GM23338 (cell line): ENCODE results near the gene STAMBPL1. TPM values are rescaled to one million over a fixed set of nuclear protein-coding genes. Genes with fewer than 3 reads are reported as not detected.

Experiments used
- CREB1 ChIP-seq: fragments of 250-450 bp; sonication (Bioruptor Pico); IDR thresholded peaks from 2 replicates; pipeline ENCODE4 v1.5.0; 2020; ENCODE audit warnings: low read depth, mild to moderate bottlenecking, moderate library complexity
- EZH2phosphoT487 ChIP-seq: fragments of 200-600 bp; sonication (generic); IDR thresholded peaks from one replicate; pipeline ENCODE4 v1.8.1; 2018; ENCODE audit warnings: antibody characterized with exemption; ENCODE audit not compliant: unreplicated experiment
- JUNB ChIP-seq: IDR thresholded peaks from one replicate; pipeline ENCODE4 v1.6.1; 2016; ENCODE audit warnings: antibody characterized with exemption; ENCODE audit not compliant: unreplicated experiment
- NANOG ChIP-seq: IDR thresholded peaks from 2 replicates; pipeline ENCODE4 v1.6.1; 2016; ENCODE audit warnings: antibody characterized with exemption, borderline replicate concordance
- POLR2AphosphoS5 ChIP-seq: IDR thresholded peaks from 2 replicates; pipeline ENCODE4 v1.6.1; 2016; ENCODE audit warnings: antibody characterized with exemption, low read depth
- STAT1 ChIP-seq: IDR thresholded peaks from one replicate; pipeline ENCODE4 v1.6.1; 2016; ENCODE audit warnings: antibody characterized with exemption; ENCODE audit not compliant: unreplicated experiment
- ZNF114 ChIP-seq: fragments of 250-450 bp; sonication (Bioruptor Pico); IDR thresholded peaks from 2 replicates; pipeline ENCODE4 v1.5.0; 2020; ENCODE audit warnings: mild to moderate bottlenecking, moderate library complexity
- ZNF331 ChIP-seq: fragments of 250-450 bp; sonication (Bioruptor Pico); IDR thresholded peaks from 2 replicates; pipeline ENCODE4 v1.5.0; 2020; ENCODE audit warnings: low read depth, mild to moderate bottlenecking, moderate library complexity
- polyA plus RNA-seq: library from polyadenylated mRNA; unstranded; fragments of >200 nt; fragmentation: Nextera tagmentation; extraction: Ambion mirVana; gene quantifications from 2 replicates; pipeline ENCODE4 v1.2.1, GENCODE V29; 2016
- total RNA-seq: library from RNA; depleted of rRNA; stranded (reverse); fragments of >200 nt; shearing (Covaris generic); gene quantifications from 2 replicates; pipeline ENCODE4 v1.2.3, GENCODE V29; 2014
- TF ChIP-seq, protein P1 (sequence below): fragments of 250-450 bp; sonication (Bioruptor Pico); IDR thresholded peaks from 2 replicates; pipeline ENCODE4 v1.5.0; 2020; ENCODE audit warnings: mild to moderate bottlenecking, moderate library complexity
- TF ChIP-seq, protein P2 (sequence below): IDR thresholded peaks from one replicate; pipeline ENCODE4 v1.6.1; 2018; ENCODE audit warnings: antibody characterized with exemption; ENCODE audit not compliant: unreplicated experiment
- TF ChIP-seq, protein P3 (sequence below), 2 experiments: fragments of 200-600 bp in 1 of 2; sonication (generic) in 1 of 2; conservative IDR thresholded peaks; 2 replicates each; pipeline versions ENCODE4 v1.5.1 to v1.6.1; 2016 to 2017; ENCODE audit warnings: antibody characterized with exemption in 2 of 2, low read depth in 2 of 2, mild to moderate bottlenecking in 2 of 2, moderate library complexity in 1 of 2

The STAMBPL1 gene
- total and polyA plus RNA-seq, 2 experiments from 2014 or later = 2.5 to 11.5 TPM

DNA sequence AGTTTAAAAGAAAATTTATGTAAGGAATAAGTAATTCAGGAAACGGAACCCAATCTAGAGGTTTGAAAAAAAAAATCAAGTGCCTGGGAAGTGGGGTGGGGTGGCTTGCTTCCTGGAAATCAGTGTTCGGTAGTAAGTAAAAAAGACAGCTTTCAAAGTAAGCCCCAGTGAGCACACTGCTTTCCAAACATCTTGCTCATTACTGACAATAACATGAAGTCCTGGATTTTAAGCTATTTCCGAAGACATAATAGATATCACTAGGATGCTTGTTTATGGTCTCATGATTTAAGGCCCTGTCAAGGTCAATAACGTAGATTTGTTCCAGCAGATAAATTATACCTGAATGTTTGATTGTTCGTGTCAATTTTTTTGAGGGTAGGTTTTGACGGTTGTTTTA is 1.3 kb downstream of the STAMBPL1 start (continued):
- TF ChIP-seq, protein P1, sequence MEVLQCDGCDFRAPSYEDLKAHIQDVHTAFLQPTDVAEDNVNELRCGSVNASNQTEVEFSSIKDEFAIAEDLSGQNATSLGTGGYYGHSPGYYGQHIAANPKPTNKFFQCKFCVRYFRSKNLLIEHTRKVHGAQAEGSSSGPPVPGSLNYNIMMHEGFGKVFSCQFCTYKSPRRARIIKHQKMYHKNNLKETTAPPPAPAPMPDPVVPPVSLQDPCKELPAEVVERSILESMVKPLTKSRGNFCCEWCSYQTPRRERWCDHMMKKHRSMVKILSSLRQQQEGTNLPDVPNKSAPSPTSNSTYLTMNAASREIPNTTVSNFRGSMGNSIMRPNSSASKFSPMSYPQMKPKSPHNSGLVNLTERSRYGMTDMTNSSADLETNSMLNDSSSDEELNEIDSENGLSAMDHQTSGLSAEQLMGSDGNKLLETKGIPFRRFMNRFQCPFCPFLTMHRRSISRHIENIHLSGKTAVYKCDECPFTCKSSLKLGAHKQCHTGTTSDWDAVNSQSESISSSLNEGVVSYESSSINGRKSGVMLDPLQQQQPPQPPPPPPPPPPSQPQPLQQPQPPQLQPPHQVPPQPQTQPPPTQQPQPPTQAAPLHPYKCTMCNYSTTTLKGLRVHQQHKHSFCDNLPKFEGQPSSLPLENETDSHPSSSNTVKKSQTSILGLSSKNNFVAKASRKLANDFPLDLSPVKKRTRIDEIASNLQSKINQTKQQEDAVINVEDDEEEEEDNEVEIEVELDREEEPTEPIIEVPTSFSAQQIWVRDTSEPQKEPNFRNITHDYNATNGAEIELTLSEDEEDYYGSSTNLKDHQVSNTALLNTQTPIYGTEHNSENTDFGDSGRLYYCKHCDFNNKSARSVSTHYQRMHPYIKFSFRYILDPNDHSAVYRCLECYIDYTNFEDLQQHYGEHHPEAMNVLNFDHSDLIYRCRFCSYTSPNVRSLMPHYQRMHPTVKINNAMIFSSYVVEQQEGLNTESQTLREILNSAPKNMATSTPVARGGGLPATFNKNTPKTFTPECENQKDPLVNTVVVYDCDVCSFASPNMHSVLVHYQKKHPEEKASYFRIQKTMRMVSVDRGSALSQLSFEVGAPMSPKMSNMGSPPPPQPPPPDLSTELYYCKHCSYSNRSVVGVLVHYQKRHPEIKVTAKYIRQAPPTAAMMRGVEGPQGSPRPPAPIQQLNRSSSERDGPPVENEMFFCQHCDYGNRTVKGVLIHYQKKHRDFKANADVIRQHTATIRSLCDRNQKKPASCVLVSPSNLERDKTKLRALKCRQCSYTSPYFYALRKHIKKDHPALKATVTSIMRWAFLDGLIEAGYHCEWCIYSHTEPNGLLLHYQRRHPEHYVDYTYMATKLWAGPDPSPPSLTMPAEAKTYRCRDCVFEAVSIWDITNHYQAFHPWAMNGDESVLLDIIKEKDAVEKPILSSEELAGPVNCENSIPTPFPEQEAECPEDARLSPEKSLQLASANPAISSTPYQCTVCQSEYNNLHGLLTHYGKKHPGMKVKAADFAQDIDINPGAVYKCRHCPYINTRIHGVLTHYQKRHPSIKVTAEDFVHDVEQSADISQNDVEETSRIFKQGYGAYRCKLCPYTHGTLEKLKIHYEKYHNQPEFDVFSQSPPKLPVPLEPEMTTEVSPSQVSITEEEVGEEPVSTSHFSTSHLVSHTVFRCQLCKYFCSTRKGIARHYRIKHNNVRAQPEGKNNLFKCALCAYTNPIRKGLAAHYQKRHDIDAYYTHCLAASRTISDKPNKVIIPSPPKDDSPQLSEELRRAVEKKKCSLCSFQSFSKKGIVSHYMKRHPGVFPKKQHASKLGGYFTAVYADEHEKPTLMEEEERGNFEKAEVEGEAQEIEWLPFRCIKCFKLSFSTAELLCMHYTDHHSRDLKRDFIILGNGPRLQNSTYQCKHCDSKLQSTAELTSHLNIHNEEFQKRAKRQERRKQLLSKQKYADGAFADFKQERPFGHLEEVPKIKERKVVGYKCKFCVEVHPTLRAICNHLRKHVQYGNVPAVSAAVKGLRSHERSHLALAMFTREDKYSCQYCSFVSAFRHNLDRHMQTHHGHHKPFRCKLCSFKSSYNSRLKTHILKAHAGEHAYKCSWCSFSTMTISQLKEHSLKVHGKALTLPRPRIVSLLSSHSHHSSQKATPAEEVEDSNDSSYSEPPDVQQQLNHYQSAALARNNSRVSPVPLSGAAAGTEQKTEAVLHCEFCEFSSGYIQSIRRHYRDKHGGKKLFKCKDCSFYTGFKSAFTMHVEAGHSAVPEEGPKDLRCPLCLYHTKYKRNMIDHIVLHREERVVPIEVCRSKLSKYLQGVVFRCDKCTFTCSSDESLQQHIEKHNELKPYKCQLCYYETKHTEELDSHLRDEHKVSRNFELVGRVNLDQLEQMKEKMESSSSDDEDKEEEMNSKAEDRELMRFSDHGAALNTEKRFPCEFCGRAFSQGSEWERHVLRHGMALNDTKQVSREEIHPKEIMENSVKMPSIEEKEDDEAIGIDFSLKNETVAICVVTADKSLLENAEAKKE (CRISPR knock-in tag) = no peak
- TF ChIP-seq, protein P2, sequence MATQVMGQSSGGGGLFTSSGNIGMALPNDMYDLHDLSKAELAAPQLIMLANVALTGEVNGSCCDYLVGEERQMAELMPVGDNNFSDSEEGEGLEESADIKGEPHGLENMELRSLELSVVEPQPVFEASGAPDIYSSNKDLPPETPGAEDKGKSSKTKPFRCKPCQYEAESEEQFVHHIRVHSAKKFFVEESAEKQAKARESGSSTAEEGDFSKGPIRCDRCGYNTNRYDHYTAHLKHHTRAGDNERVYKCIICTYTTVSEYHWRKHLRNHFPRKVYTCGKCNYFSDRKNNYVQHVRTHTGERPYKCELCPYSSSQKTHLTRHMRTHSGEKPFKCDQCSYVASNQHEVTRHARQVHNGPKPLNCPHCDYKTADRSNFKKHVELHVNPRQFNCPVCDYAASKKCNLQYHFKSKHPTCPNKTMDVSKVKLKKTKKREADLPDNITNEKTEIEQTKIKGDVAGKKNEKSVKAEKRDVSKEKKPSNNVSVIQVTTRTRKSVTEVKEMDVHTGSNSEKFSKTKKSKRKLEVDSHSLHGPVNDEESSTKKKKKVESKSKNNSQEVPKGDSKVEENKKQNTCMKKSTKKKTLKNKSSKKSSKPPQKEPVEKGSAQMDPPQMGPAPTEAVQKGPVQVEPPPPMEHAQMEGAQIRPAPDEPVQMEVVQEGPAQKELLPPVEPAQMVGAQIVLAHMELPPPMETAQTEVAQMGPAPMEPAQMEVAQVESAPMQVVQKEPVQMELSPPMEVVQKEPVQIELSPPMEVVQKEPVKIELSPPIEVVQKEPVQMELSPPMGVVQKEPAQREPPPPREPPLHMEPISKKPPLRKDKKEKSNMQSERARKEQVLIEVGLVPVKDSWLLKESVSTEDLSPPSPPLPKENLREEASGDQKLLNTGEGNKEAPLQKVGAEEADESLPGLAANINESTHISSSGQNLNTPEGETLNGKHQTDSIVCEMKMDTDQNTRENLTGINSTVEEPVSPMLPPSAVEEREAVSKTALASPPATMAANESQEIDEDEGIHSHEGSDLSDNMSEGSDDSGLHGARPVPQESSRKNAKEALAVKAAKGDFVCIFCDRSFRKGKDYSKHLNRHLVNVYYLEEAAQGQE = no peak
- TF ChIP-seq, protein P3, sequence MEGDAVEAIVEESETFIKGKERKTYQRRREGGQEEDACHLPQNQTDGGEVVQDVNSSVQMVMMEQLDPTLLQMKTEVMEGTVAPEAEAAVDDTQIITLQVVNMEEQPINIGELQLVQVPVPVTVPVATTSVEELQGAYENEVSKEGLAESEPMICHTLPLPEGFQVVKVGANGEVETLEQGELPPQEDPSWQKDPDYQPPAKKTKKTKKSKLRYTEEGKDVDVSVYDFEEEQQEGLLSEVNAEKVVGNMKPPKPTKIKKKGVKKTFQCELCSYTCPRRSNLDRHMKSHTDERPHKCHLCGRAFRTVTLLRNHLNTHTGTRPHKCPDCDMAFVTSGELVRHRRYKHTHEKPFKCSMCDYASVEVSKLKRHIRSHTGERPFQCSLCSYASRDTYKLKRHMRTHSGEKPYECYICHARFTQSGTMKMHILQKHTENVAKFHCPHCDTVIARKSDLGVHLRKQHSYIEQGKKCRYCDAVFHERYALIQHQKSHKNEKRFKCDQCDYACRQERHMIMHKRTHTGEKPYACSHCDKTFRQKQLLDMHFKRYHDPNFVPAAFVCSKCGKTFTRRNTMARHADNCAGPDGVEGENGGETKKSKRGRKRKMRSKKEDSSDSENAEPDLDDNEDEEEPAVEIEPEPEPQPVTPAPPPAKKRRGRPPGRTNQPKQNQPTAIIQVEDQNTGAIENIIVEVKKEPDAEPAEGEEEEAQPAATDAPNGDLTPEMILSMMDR (conservative IDR thresholded peaks at IDR 0.05; ENCODE audit: low read depth in 2 of 2) = no peak
- TF ChIP-seq POLR2AphosphoS5 (no peak), EZH2phosphoT487 (no peak), CREB1 (CRISPR knock-in tag) (no peak), NANOG (no peak), JUNB (no peak), STAT1 (no peak), ZNF331 (CRISPR knock-in tag) (no peak), ZNF114 (CRISPR knock-in tag) (no peak)
